Sigmoid colon (tissue), 4 donors: ENCODE data around the gene ADAMTS19.

Experiments
- CTCF ChIP-seq, 4 experiments: fragments of 450-650 bp in 3 of 4; fragments of 200-600 bp in 1 of 4; IDR thresholded peaks; one replicate each; pipeline ENCODE4 v1.5.1; 2016 to 2019; ENCODE audit warnings: antibody characterized with exemption in 4 of 4, mild to moderate bottlenecking in 3 of 4, moderate library complexity in 2 of 4
- EP300 ChIP-seq, 4 donors: sonication (generic); formaldehyde crosslinking; IDR thresholded peaks; one replicate each; pipeline ENCODE4 v1.6.1; 2017; ENCODE audit warnings: antibody characterized with exemption in 4 of 4
- POLR2A ChIP-seq, 2 donors: fragments of 450-650 bp; IDR thresholded peaks; one replicate each; pipeline ENCODE4 v1.6.1; 2016; ENCODE audit warnings: antibody characterized with exemption in 2 of 2, mild to moderate bottlenecking in 2 of 2, moderate library complexity in 2 of 2
- POLR2AphosphoS5 ChIP-seq, 4 donors: sonication (generic); formaldehyde crosslinking; IDR thresholded peaks; one replicate each; pipeline ENCODE4 v1.6.1; 2017; ENCODE audit warnings: antibody characterized with exemption in 4 of 4

- TF ChIP-seq CTCF (IDR thresholded peaks at IDR 0.05) (no peak), POLR2AphosphoS5 (IDR thresholded peaks at IDR 0.05) (no peak), POLR2A (IDR thresholded peaks at IDR 0.05) (no peak), EP300 (IDR thresholded peaks at IDR 0.05) (no peak)
These were observed 219.6 kb downstream of the ADAMTS19 start for GRCh38 chr5:129679671-129680070.
